K562 (cell line): Measurements from ENCODE around the gene PEX5L. TPM values are rescaled to one million over a fixed set of nuclear protein-coding genes. Genes with fewer than 3 reads are reported as not detected.

Source experiments
- ATAC-seq: fragments of 200-7000 bp; cut with Tn5 transposase; 3 replicates; pipeline ENCODE4 v1.9.1; 2020; ENCODE audit warnings: moderate library complexity
- BruUV-seq: library from RNA; stranded (reverse); fragments of 400-500 nt; replicated peaks from 2 replicates; lab custom pipeline; 2021; lab: Mats Ljungman, UMichigan
- CTCF ChIA-PET: fragments of 300-600 bp; formaldehyde crosslinking; extraction: SDS; loops from one replicate; lab custom pipeline; 2021; ENCODE audit warnings: low intra/inter-chr PET ratio; lab: Yijun Ruan, JAX
- POLR2A ChIA-PET: fragments of 300-600, 350-650 bp; sonication (Branson Sonifier 250); formaldehyde crosslinking; extraction: SDS; loops from one replicate; lab custom pipeline; 2021; ENCODE audit warnings: antibody characterized with exemption, inconsistent platforms; lab: Yijun Ruan, JAX
- DNase-seq, 4 experiments: peaks; one replicate each; pipeline versions ENCODE4 v3.0.0 to v3.0.0-alpha.2; 2011 to 2018; ENCODE audit warnings: low spot score in 3 of 4, mixed read lengths in 3 of 4; ENCODE audit errors: extremely low read depth in 1 of 4
- FAIRE-seq: peaks from 2 replicates; lab custom pipeline; 2011; peaks lifted over from hg19 to GRCh38; lab: Jason Lieb, UNC
- H2AFZ ChIP-seq: 2 replicates; pipeline ENCODE4 v1.6.0; 2011; ENCODE audit warnings: low read depth, low read length, control low read depth, inconsistent platforms
- H3K27ac ChIP-seq: fragments of 200-600 bp; 3 replicates; pipeline ENCODE4 v1.8.0; 2011; ENCODE audit warnings: low read depth, mild to moderate bottlenecking, control low read depth, inconsistent platforms, low read length, moderate library complexity, mixed read lengths; ENCODE audit errors: extremely low read depth
- H3K27me3 ChIP-seq, 2 experiments: fragments of 300-600 bp in 1 of 2; 2 replicates in 1 of 2; 3 replicates in 1 of 2; pipeline versions ENCODE4 v1.6.0 to v1.8.0; 2011; ENCODE audit warnings: inconsistent platforms in 2 of 2, low read length in 2 of 2, mild to moderate bottlenecking in 1 of 2, mixed read lengths in 1 of 2, moderate library complexity in 1 of 2; ENCODE audit not compliant: control insufficient read depth in 2 of 2, insufficient read depth in 2 of 2
- H3K36me3 ChIP-seq: fragments of 300-600 bp; 3 replicates; pipeline ENCODE4 v1.8.0; 2011; ENCODE audit warnings: mild to moderate bottlenecking, low read length, inconsistent platforms; ENCODE audit not compliant: control insufficient read depth, insufficient read depth
- H3K4me1 ChIP-seq, 2 experiments: fragments of 200-600 bp in 1 of 2; replicated peaks in 1 of 2; 2 replicates in 1 of 2; 3 replicates in 1 of 2; pipeline versions ENCODE4 v1.5.1 to v1.8.0; 2011; ENCODE audit warnings: inconsistent platforms in 2 of 2, low read length in 2 of 2, mild to moderate bottlenecking in 1 of 2, mixed read lengths in 1 of 2, moderate library complexity in 1 of 2; ENCODE audit not compliant: control insufficient read depth in 2 of 2, insufficient read depth in 2 of 2
- H3K4me2 ChIP-seq: 2 replicates; pipeline ENCODE4 v1.6.1; 2011; ENCODE audit warnings: low read length, control low read depth, inconsistent platforms, mixed read lengths; ENCODE audit not compliant: insufficient read depth
- H3K4me3 ChIP-seq: fragments of 200-600 bp; sonication (generic), shearing (Covaris generic); 2 replicates; pipeline ENCODE4 v1.5.1; 2016; ENCODE audit warnings: control low read depth, inconsistent platforms
- H3K79me2 ChIP-seq: fragments of 200-600 bp; 3 replicates; pipeline ENCODE4 v1.8.0; 2011; ENCODE audit warnings: low read length, inconsistent platforms; ENCODE audit not compliant: control insufficient read depth, insufficient read depth
- H3K9ac ChIP-seq, 2 experiments: 2 replicates each; pipeline versions ENCODE4 v1.6.0 to v1.6.1; 2011; ENCODE audit warnings: low read depth in 2 of 2, low read length in 2 of 2, control low read depth in 1 of 2, inconsistent platforms in 1 of 2, mild to moderate bottlenecking in 1 of 2, mixed read lengths in 1 of 2; ENCODE audit not compliant: insufficient read depth in 1 of 2
- H3K9me1 ChIP-seq: one replicate; pipeline ENCODE4 v1.6.0; 2011; ENCODE audit warnings: inconsistent platforms, mild to moderate bottlenecking, low read length, moderate library complexity; ENCODE audit not compliant: control insufficient read depth, insufficient read depth
- H3K9me3 ChIP-seq: replicated peaks from 2 replicates; pipeline ENCODE4 v1.5.1; 2011; ENCODE audit warnings: low read depth, low read length, inconsistent platforms; ENCODE audit not compliant: control insufficient read depth, insufficient read depth
- H4K20me1 ChIP-seq: replicated peaks from 2 replicates; pipeline ENCODE4 v1.6.1; 2011; ENCODE audit warnings: low read length, inconsistent platforms, mixed read lengths; ENCODE audit not compliant: control insufficient read depth, insufficient read depth
- EP300 ChIP-seq: IDR thresholded peaks from 2 replicates; pipeline ENCODE4 v1.6.1; 2012; ENCODE audit warnings: low read length, improper control_type of control experiment
- ETS2 ChIP-seq: IDR thresholded peaks from 2 replicates; pipeline ENCODE4 v1.6.1; 2016; ENCODE audit warnings: borderline replicate concordance, missing genetic modification characterization, mild to moderate bottlenecking, moderate library complexity, missing compliant biosample characterization; ENCODE audit not compliant: poor library complexity, severe bottlenecking
- GABPB2 ChIP-seq: fragments of 250-450 bp; sonication (Bioruptor Pico); conservative IDR thresholded peaks from 2 replicates; pipeline ENCODE4 v1.5.1; 2021; ENCODE audit warnings: mild to moderate bottlenecking
- GATAD2A ChIP-seq: fragments of 450-650 bp; IDR thresholded peaks from 2 replicates; pipeline ENCODE4 v1.6.1; 2017
- HSF4 ChIP-seq: fragments of 250-450 bp; sonication (Bioruptor Pico); IDR thresholded peaks from 2 replicates; pipeline ENCODE4 v2.1.2; 2022; ENCODE audit warnings: mild to moderate bottlenecking, moderate library complexity, borderline replicate concordance
- POLR3G ChIP-seq: IDR thresholded peaks from 2 replicates; pipeline ENCODE4 v1.6.1; 2011; ENCODE audit not compliant: insufficient read length, insufficient replicate concordance; ENCODE audit errors: extremely low read depth
- PTBP1 ChIP-seq: fragments of 200-400 bp; formaldehyde crosslinking; IDR thresholded peaks from 2 replicates; pipeline ENCODE4 v1.6.1; 2017; ENCODE audit warnings: low read depth, low read length
- SIX5 ChIP-seq, 2 experiments: IDR thresholded peaks; 2 replicates each; pipeline ENCODE4 v1.6.1; 2011; ENCODE audit warnings: low read length in 2 of 2, borderline replicate concordance in 1 of 2, low read depth in 1 of 2, mild to moderate bottlenecking in 1 of 2, moderate library complexity in 1 of 2; ENCODE audit not compliant: insufficient read depth in 1 of 2
- SRSF9 ChIP-seq: fragments of 200-400 bp; formaldehyde crosslinking; IDR thresholded peaks from 2 replicates; pipeline ENCODE4 v1.6.1; 2017; ENCODE audit warnings: low read depth, low read length, borderline replicate concordance
- STAG1 ChIP-seq: sonication (generic); formaldehyde crosslinking; IDR thresholded peaks from 2 replicates; pipeline ENCODE4 v1.5.0; 2020; ENCODE audit warnings: missing genetic modification reagents, borderline replicate concordance
- XRCC3 ChIP-seq: fragments of 450-650 bp; IDR thresholded peaks from 2 replicates; pipeline ENCODE4 v1.6.1; 2017; ENCODE audit warnings: mild to moderate bottlenecking, moderate library complexity
- ZNF121 ChIP-seq: sonication (generic); formaldehyde crosslinking; conservative IDR thresholded peaks from 2 replicates; pipeline ENCODE4 v1.8.0; 2022; ENCODE audit warnings: missing genetic modification reagents
- ZNF224 ChIP-seq: sonication (generic); formaldehyde crosslinking; IDR thresholded peaks from 2 replicates; pipeline ENCODE4 v1.8.0; 2022; ENCODE audit warnings: mild to moderate bottlenecking, missing genetic modification reagents
- ZNF695 ChIP-seq: fragments of 450-650 bp; formaldehyde crosslinking; IDR thresholded peaks from 2 replicates; pipeline ENCODE4 v1.4.0; 2020; ENCODE audit warnings: mild to moderate bottlenecking, moderate library complexity
- WGBS: fragments of 100-300 bp; shearing (Covaris generic); methylation state at CpG from one replicate; pipeline ENCODE4 v1.1.6; 2016; ENCODE audit warnings: low coverage, mixed read lengths; ENCODE audit not compliant: insufficient coverage; ENCODE audit errors: missing lambda C conversion rate; 5-methylcytosine and 5-hydroxymethylcytosine counted together
- in situ Hi-C: fragments of 300-500 bp; cut with MboI; formaldehyde crosslinking; loops from 4 replicates; pipeline ENCODE4 v1.15.0; 2018; ENCODE audit warnings: inconsistent platforms, mixed read lengths
- intact Hi-C: fragments of 100-400 bp; cut with micrococcal nuclease; formaldehyde crosslinking; loops from 2 replicates; pipeline ENCODE4 v1.14.2; 2022
- polyA plus RNA-seq, 8 experiments: library from polyadenylated mRNA; depleted of rRNA in 4 of 8; stranded (reverse) in 5 of 8; unstranded in 3 of 8; fragments of >200 nt; fragmentation: Nextera tagmentation in 2 of 8; fragmentation: Illumina TruSeq in 1 of 8; extraction: Ambion mirVana in 2 of 8; extraction: Trizol in 1 of 8; gene quantifications; 2 replicates each; pipeline versions ENCODE4 v1.2.1 to v1.2.3, GENCODE V29; 2011 to 2014; ENCODE audit warnings: inconsistent platforms in 1 of 8, missing spikeins in 1 of 8
- total RNA-seq, 7 experiments: library from RNA; depleted of rRNA in 6 of 7; stranded (reverse); fragments of >200 nt in 6 of 7; fragmentation: Illumina TruSeq in 2 of 7; extraction: Trizol in 2 of 7; gene quantifications; 2 replicates each; pipeline versions ENCODE4 v1.2.1 to v1.2.3, GENCODE V29; 2011 to 2021; ENCODE audit warnings: low replicate concordance in 1 of 7

The PEX5L gene
- total and polyA plus RNA-seq, 9 of the 15 experiments (the other 6 are each of a cell fraction or from before 2014, with no cell fraction given): not detected

- Histone ChIP-seq H3K9me1 (no peaks in the 10 kb centered on the region), H3K27ac (no peak overlapping the region), H3K9me3 (no peaks in the 10 kb centered on the region), H3K9ac (no peak overlapping the region), H3K36me3 (no peaks in the 10 kb centered on the region), H3K27me3 (no peaks in the 10 kb centered on the region), H2AFZ (no peak overlapping the region), H4K20me1 (no peaks in the 10 kb centered on the region), H3K4me2 (no peak overlapping the region), H3K79me2 (no peaks in the 10 kb centered on the region), H3K4me1 (no peaks in the 10 kb centered on the region), H3K4me3 (no peak overlapping the region)
- BruUV-seq: no TSS peak
- DNase-seq (no peak), ATAC-seq (no peak), FAIRE-seq (no peak)
- TF ChIP-seq SRSF9 (no peak), GATAD2A (no peak), GABPB2 (no peak), ZNF224 (CRISPR knock-in tag) (no peak), HSF4 (no peak), POLR3G (no peak), XRCC3 (no peak), STAG1 (CRISPR knock-in tag) (no peak), PTBP1 (no peak), ZNF695 (CRISPR knock-in tag) (no peak), SIX5 (IDR thresholded peaks at IDR 0.05; ENCODE audit: borderline replicate concordance in 1 of 2, insufficient read depth in 1 of 2, low read depth in 1 of 2, low read length in 2 of 2) (no peak), EP300 (no peak), ZNF121 (no peak), ETS2 (tag) (no peak)
- intact Hi-C loops: no loop called here
- 0% methylated on average over 2 of the region's 2 CpGs for WGBS
- ChIA-PET CTCF (interaction anchor here (0.6 kb wide), 1 partner anchor 39 kb away, joined by 3 read pairs; no protein-coding TSS in a partner anchor), POLR2A (no interaction called here)
- in situ Hi-C loops: no loop called here
Measured at GRCh38 chr3:179853176-179853575, 183.6 kb downstream of the PEX5L start.
